Body of pancreas (tissue), 4 donors: ENCODE results near the gene KCNJ6.

Experiments used
- CTCF ChIP-seq, 7 experiments: fragments of 450-650 bp in 4 of 7; fragments of 200-600 bp in 3 of 7; sonication (generic) in 3 of 7; IDR thresholded peaks; one replicate each; pipeline ENCODE4 v1.5.1; 2016 to 2019; ENCODE audit warnings: antibody characterized with exemption in 7 of 7
- POLR2A ChIP-seq, 3 donors: fragments of 450-650 bp; IDR thresholded peaks; one replicate each; pipeline ENCODE4 v1.6.1; 2016; ENCODE audit warnings: antibody characterized with exemption in 3 of 3, mild to moderate bottlenecking in 2 of 3

DNA sequence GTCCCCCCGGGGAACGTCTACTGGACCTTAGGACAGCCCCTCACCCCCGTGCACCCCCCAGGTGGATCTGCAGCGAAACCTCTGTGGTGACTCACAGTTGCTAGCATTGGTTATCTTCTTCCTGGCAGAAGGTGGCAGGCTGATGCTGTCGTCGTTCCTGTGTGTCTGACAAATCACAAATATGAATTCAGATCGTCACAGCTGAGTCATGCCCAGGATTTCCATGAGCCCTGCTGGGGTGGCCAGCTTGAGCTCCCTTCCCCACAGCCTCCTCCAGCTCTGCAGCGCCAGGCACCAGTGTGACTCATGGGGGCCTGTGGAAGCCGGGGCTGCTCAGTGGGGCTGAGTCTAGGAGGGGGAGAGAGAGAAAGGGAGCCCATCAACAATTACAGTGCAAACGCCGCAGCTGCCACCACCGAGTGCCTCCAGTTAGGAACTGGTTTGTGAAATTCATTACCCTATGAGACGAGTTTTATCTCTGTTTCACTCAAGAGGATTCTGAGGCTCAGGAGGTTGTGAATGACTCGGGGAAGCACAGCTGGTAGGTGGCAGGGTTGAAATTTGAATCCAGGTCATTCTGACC lies 351.8 kb downstream of the KCNJ6 start:
- TF ChIP-seq POLR2A (IDR thresholded peaks at IDR 0.05) (no peak), CTCF (IDR thresholded peaks at IDR 0.05) (peak in 1 of 7 experiments; percentile 1)
